Type B pancreatic cell (in vitro differentiated cells): ENCODE measurements around the gene ISCA1. TPM values are rescaled to one million over a fixed set of nuclear protein-coding genes. Genes with fewer than 3 reads are reported as not detected.
"Not testable (repeated sequence)": the region's sequence is repeated elsewhere in the genome, so short reads cannot be mapped to it uniquely, and the experiment has no call there.

Experiments used
- DNase-seq: peaks from one replicate; pipeline ENCODE4 v3.0.0; 2021; ENCODE audit warnings: mixed read lengths; ENCODE audit not compliant: unreplicated experiment; ENCODE audit errors: extremely low spot score
- H3K27ac Mint-ChIP-seq: 2 replicates; pipeline ENCODE4 v1.8.0; 2021; ENCODE audit warnings: mild to moderate bottlenecking, mixed read lengths
- H3K27me3 Mint-ChIP-seq: 2 replicates; pipeline ENCODE4 v1.8.0; 2021; ENCODE audit warnings: mixed read lengths
- H3K36me3 Mint-ChIP-seq: 2 replicates; pipeline ENCODE4 v1.8.0; 2021; ENCODE audit warnings: mixed read lengths
- H3K4me1 Mint-ChIP-seq: one replicate; pipeline ENCODE4 v1.8.0; 2021; ENCODE audit warnings: mixed read lengths; ENCODE audit not compliant: unreplicated experiment
- H3K4me3 Mint-ChIP-seq: 2 replicates; pipeline ENCODE4 v1.8.0; 2021; ENCODE audit warnings: mild to moderate bottlenecking, mixed read lengths
- H3K9me3 Mint-ChIP-seq: 2 replicates; pipeline ENCODE4 v1.8.0; 2021; ENCODE audit warnings: mixed read lengths
- total RNA-seq: library from RNA; stranded (reverse); gene quantifications from 2 replicates; pipeline ENCODE4 v1.2.1, GENCODE V29; 2021; ENCODE audit warnings: low replicate concordance
- TF ChIP-seq, protein P1 (sequence below): fragments of 200-600 bp; sonication (generic); conservative IDR thresholded peaks from 2 replicates; pipeline ENCODE4 v1.5.0; 2021; ENCODE audit warnings: antibody characterized with exemption, mild to moderate bottlenecking

Gene ISCA1
- total RNA-seq, 1 donor from 2014 or later = 36.8 TPM

DNA sequence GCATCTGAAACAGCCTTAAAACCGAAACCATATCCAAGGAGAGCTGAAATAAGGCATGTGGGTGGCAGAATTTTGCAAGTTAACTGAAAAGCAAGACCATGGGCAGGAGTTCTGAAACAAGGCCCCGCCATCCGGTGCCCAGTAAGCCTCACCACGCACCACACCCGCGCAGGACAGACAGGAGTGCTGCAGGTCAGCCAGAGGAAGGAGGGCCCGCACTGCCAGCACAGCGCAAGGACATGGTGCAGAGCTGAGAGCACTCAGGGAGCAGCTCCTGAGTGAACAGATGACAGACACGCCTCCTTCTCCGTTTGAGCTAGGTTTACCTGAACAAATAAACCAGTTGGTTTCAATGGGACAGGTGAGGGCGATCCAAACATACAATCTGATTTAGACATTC is 16.5 kb upstream of the ISCA1 start:
- TF ChIP-seq, protein P1, sequence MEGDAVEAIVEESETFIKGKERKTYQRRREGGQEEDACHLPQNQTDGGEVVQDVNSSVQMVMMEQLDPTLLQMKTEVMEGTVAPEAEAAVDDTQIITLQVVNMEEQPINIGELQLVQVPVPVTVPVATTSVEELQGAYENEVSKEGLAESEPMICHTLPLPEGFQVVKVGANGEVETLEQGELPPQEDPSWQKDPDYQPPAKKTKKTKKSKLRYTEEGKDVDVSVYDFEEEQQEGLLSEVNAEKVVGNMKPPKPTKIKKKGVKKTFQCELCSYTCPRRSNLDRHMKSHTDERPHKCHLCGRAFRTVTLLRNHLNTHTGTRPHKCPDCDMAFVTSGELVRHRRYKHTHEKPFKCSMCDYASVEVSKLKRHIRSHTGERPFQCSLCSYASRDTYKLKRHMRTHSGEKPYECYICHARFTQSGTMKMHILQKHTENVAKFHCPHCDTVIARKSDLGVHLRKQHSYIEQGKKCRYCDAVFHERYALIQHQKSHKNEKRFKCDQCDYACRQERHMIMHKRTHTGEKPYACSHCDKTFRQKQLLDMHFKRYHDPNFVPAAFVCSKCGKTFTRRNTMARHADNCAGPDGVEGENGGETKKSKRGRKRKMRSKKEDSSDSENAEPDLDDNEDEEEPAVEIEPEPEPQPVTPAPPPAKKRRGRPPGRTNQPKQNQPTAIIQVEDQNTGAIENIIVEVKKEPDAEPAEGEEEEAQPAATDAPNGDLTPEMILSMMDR = no peak
- no peaks in the 10 kb centered on the region for H3K9me3 Mint-ChIP-seq
- H3K27ac Mint-ChIP-seq = no peak overlapping the region
- H3K4me3 Mint-ChIP-seq = no peak overlapping the region
- peaks cover 38% of the 10 kb centered on the region for H3K36me3 Mint-ChIP-seq
- H3K4me1 Mint-ChIP-seq = peaks cover 6% of the 10 kb centered on the region
- DNase-seq = no peak
- no peaks in the 10 kb centered on the region for H3K27me3 Mint-ChIP-seq

DNA sequence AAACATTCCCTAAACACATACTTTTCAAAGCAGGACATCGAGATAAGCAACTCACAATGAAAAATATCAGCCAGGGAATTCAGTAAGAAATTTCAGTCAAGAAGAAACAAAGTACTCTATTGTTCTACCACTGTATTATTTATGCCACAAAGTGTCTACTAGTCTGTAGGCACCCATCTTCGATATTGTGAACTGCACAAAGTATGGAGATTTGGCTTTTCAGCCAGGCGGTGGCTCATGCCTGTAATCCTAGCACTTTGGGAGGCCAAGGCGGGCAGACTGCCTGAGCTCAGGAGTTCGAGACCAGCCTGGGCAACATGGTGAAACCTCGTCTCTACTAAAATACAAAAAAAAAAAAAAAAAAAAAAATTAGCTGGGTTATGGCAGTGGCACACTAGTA is 8.0 kb upstream of the ISCA1 start:
- H3K27me3 Mint-ChIP-seq, H3K27ac Mint-ChIP-seq, H3K4me1 Mint-ChIP-seq, DNase-seq, H3K9me3 Mint-ChIP-seq, H3K4me3 Mint-ChIP-seq, H3K36me3 Mint-ChIP-seq: not testable (repeated sequence)

DNA sequence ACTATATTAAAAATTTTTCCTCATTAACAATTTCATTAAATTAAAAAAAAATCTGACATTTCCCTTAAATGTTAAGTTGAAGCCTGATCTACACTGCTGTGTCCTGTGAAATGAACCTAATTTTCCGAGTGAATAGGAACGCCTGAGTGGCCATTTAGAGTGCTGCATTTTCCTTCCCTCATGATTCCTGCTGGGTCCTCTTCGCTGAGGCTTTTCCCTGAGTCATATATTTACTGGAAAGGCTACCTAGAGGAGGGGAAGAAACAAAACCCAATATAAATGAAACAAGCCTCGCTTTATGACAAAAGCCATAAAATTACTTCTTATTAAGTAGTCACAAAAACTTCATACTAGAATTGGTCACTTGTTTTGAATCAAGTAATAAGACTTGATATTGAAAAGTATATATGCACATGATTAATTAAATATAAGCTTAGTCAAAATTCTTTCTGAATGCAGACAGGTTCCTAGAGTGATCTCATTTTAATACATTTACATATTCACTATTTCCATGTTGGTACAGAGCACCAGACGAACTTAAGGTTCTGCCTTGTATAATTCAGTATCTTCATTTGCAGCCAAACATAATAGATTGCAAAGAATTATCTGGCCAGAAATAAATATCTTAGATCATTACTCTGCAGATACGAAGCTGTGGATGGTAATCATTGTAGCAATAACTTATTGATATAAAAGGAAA is 6.3 kb upstream of the ISCA1 start:
- peaks cover under 1% of the 10 kb centered on the region for H3K36me3 Mint-ChIP-seq
- no peak overlapping the region for H3K27ac Mint-ChIP-seq
- no peaks in the 10 kb centered on the region for H3K27me3 Mint-ChIP-seq
- H3K9me3 Mint-ChIP-seq = no peaks in the 10 kb centered on the region
- H3K4me1 Mint-ChIP-seq = peaks cover 5% of the 10 kb centered on the region
- TF ChIP-seq, protein P1 = no peak
- DNase-seq = no peak
- no peak overlapping the region for H3K4me3 Mint-ChIP-seq

DNA sequence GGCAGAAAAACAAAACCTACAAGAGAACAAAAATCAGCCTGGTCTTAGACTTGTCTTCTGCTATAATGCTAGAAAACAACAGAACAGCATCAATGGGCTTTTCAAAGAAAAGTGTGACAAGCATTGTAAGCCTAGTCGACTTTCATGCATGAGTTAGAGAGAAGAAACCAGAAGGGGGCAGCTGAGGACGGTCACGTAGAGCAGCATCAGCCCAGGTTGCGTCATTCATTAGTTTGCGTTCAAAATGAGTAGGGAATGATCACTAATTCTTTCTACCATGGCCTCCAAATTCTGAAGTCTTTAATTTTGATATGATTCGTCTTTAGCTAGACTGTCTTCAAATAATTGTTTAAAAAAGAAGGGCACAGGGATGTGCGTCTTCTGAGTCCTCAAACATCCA is 4.7 kb upstream of the ISCA1 start:
- no peak overlapping the region for H3K4me3 Mint-ChIP-seq
- H3K4me1 Mint-ChIP-seq = peaks cover 11% of the 10 kb centered on the region
- TF ChIP-seq, protein P1 = peak; percentile 66
- no peaks in the 10 kb centered on the region for H3K9me3 Mint-ChIP-seq
- peak overlapping the region; percentile 67 for H3K27ac Mint-ChIP-seq
- DNase-seq = no peak
- no peaks in the 10 kb centered on the region for H3K36me3 Mint-ChIP-seq
- H3K27me3 Mint-ChIP-seq = no peaks in the 10 kb centered on the region

DNA sequence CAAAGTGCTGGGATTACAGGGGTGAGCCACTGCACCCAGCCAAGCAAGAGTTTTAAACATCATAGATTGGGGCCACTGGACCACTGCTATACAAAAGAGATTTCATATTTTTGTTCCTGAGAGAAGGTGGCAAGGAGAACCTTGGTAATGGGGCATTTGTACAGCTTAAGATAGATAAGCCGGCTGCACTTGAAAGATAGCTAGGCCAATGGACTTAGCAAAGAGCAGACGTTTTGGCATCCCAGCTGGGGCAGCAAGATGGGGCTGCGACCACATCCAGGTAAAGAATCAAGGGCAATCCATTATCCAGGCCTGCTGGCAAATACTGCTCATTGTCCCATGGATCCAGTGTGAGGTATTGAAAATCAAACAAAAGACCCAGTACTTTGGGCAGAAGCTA is 3.9 kb upstream of the ISCA1 start:
- Mint-ChIP-seq H3K9me3 (no peaks in the 10 kb centered on the region), H3K4me3 (no peak overlapping the region), H3K36me3 (peaks cover 1% of the 10 kb centered on the region), H3K4me1 (peaks cover 14% of the 10 kb centered on the region), H3K27me3 (no peaks in the 10 kb centered on the region), H3K27ac (no peak overlapping the region)
- no peak for DNase-seq
- TF ChIP-seq, protein P1 = no peak

DNA sequence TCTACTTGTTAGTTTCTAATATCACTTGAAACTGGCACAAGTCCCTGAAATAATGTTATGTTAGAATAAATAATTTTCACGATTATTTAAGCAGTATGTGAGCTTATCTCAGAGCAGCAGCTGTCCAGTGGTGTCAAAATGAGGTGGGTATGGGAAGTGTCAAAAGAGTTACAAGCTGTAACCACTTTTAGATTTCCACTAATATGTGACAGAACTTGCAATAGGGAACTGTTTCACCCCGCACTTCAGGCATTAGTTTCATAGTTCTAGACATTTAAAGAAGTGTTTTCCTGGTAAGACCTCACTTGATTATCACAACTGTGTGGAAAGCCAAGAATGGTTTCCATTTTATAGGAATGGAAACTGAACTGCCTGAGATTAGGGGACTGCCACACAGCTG is 2.9 kb upstream of the ISCA1 start:
- Mint-ChIP-seq H3K4me1 (peaks cover 19% of the 10 kb centered on the region), H3K4me3 (no peak overlapping the region), H3K27me3 (no peaks in the 10 kb centered on the region), H3K36me3 (peaks cover 6% of the 10 kb centered on the region), H3K27ac (no peak overlapping the region), H3K9me3 (no peaks in the 10 kb centered on the region)
- TF ChIP-seq, protein P1 = no peak
- no peak for DNase-seq
